ENCODE measurements around the gene VEZT.

- TF ChIP-seq, protein P1, sequence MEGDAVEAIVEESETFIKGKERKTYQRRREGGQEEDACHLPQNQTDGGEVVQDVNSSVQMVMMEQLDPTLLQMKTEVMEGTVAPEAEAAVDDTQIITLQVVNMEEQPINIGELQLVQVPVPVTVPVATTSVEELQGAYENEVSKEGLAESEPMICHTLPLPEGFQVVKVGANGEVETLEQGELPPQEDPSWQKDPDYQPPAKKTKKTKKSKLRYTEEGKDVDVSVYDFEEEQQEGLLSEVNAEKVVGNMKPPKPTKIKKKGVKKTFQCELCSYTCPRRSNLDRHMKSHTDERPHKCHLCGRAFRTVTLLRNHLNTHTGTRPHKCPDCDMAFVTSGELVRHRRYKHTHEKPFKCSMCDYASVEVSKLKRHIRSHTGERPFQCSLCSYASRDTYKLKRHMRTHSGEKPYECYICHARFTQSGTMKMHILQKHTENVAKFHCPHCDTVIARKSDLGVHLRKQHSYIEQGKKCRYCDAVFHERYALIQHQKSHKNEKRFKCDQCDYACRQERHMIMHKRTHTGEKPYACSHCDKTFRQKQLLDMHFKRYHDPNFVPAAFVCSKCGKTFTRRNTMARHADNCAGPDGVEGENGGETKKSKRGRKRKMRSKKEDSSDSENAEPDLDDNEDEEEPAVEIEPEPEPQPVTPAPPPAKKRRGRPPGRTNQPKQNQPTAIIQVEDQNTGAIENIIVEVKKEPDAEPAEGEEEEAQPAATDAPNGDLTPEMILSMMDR (IDR thresholded peaks at IDR 0.05; ENCODE audit: low read depth, low read length, poor library complexity, severe bottlenecking), result no peak
- TF ChIP-seq EZH2phosphoT487 (IDR thresholded peaks at IDR 0.05; ENCODE audit: borderline replicate concordance, low read length), result no peak
Observed at GRCh38 chr12:95208678-95209077, 8.9 kb upstream of the VEZT start.

Measured in DOHH2 (cell line).